Cardiac muscle cell (in vitro differentiated cells and primary cell): ENCODE measurements around the gene TBC1D30. TPM values are rescaled to one million over a fixed set of nuclear protein-coding genes. Genes with fewer than 3 reads are reported as not detected.
"Not testable (repeated sequence)": the region's sequence is repeated elsewhere in the genome, so short reads cannot be mapped to it uniquely, and the experiment has no call there.

Source experiments
- DNase-seq, 2 donors: peaks; one replicate each; pipeline versions ENCODE4 v3.0.0 to v3.0.0-alpha.2; 2010 to 2017; ENCODE audit warnings: low read depth in 1 of 2, low spot score in 1 of 2
- H3K27ac ChIP-seq: fragments of 200-600 bp; sonication (generic); 2 replicates; pipeline ENCODE4 v1.5.1; 2016
- H3K27me3 ChIP-seq: fragments of 200-600 bp; sonication (generic); 2 replicates; pipeline ENCODE4 v1.6.0; 2016; ENCODE audit warnings: control low read depth
- H3K36me3 ChIP-seq: fragments of 200-600 bp; sonication (generic); 2 replicates; pipeline ENCODE4 v1.5.1; 2016; ENCODE audit warnings: control low read depth
- H3K4me1 ChIP-seq: fragments of 200-600 bp; sonication (generic); 2 replicates; pipeline ENCODE4 v1.8.1; 2017; ENCODE audit warnings: low read depth, mild to moderate bottlenecking, mixed run types
- H3K4me3 ChIP-seq: fragments of 200-600 bp; sonication (generic); 2 replicates; pipeline ENCODE4 v1.5.1; 2016; ENCODE audit warnings: mild to moderate bottlenecking
- H3K9me3 ChIP-seq: fragments of 200-600 bp; sonication (generic); 2 replicates; pipeline ENCODE4 v1.5.1; 2017; ENCODE audit warnings: low read depth, mild to moderate bottlenecking, control low read depth
- CTCF ChIP-seq: IDR thresholded peaks from 2 replicates; pipeline ENCODE4 v1.5.1; 2012; ENCODE audit warnings: low read depth, mild to moderate bottlenecking, low read length
- polyA plus RNA-seq: library from polyadenylated mRNA; unstranded; fragments of >200 nt; fragmentation: Nextera tagmentation; extraction: Ambion mirVana; gene quantifications from 2 replicates; pipeline ENCODE4 v1.2.1, GENCODE V29; 2016
- total RNA-seq: library from RNA; depleted of rRNA; stranded (reverse); fragments of >200 nt; gene quantifications from 2 replicates; pipeline ENCODE4 v1.2.3, GENCODE V29; 2016

TBC1D30 gene
- total and polyA plus RNA-seq, 2 experiments from 2014 or later = 0.57 to 1.2 TPM

GRCh38 chr12:64840119-64840518, 15.7 kb downstream of the TBC1D30 start:
- Histone ChIP-seq H3K27me3 (no peaks in the 10 kb centered on the region), H3K27ac (no peak overlapping the region), H3K4me3 (no peak overlapping the region), H3K9me3 (no peaks in the 10 kb centered on the region), H3K4me1 (no peaks in the 10 kb centered on the region), H3K36me3 (no peaks in the 10 kb centered on the region)
- TF ChIP-seq CTCF = no peak
- DNase-seq = no peak

- TF ChIP-seq CTCF = no peak
- Histone ChIP-seq H3K27ac (no peak overlapping the region), H3K36me3 (no peaks in the 10 kb centered on the region), H3K4me3 (no peak overlapping the region), H3K9me3 (no peaks in the 10 kb centered on the region), H3K4me1 (no peaks in the 10 kb centered on the region), H3K27me3 (no peaks in the 10 kb centered on the region)
- no peak for DNase-seq
These were observed 16.7 kb downstream of the TBC1D30 start for GRCh38 chr12:64840949-64841717.

- not testable (repeated sequence) for DNase-seq
These were observed 24.0 kb downstream of the TBC1D30 start for GRCh38 chr12:64848409-64848808.

GRCh38 chr12:64858882-64859605, 34.6 kb downstream of the TBC1D30 start:
- no peak for TF ChIP-seq CTCF

More at GRCh38 chr12:64848409-64848808, 24.0 kb downstream of the TBC1D30 start:
- H3K27ac ChIP-seq, H3K9me3 ChIP-seq, H3K4me3 ChIP-seq, H3K36me3 ChIP-seq, H3K27me3 ChIP-seq, H3K4me1 ChIP-seq: not testable (repeated sequence)

GRCh38 chr12:64860446-64860998, 36.1 kb downstream of the TBC1D30 start:
- no peak for TF ChIP-seq CTCF
- H3K36me3 ChIP-seq = no peaks in the 10 kb centered on the region
- H3K4me1 ChIP-seq = peaks cover 3% of the 10 kb centered on the region
- DNase-seq = no peak
- H3K27ac ChIP-seq = no peak overlapping the region
- H3K9me3 ChIP-seq = no peaks in the 10 kb centered on the region
- H3K27me3 ChIP-seq = peaks cover 6% of the 10 kb centered on the region
- no peak overlapping the region for H3K4me3 ChIP-seq

More at GRCh38 chr12:64858882-64859605, 34.6 kb downstream of the TBC1D30 start:
- DNase-seq = no peak
- Histone ChIP-seq H3K27me3 (peaks cover 3% of the 10 kb centered on the region), H3K4me3 (no peak overlapping the region), H3K4me1 (peaks cover 3% of the 10 kb centered on the region), H3K27ac (no peak overlapping the region), H3K9me3 (no peaks in the 10 kb centered on the region), H3K36me3 (no peaks in the 10 kb centered on the region)

- Histone ChIP-seq H3K9me3 (no peaks in the 10 kb centered on the region), H3K27ac (no peak overlapping the region), H3K4me1 (peaks cover 3% of the 10 kb centered on the region), H3K4me3 (no peak overlapping the region), H3K27me3 (peaks cover 6% of the 10 kb centered on the region), H3K36me3 (no peaks in the 10 kb centered on the region)
- DNase-seq = no peak
- no peak for TF ChIP-seq CTCF
These were observed 39.9 kb downstream of the TBC1D30 start for GRCh38 chr12:64864319-64864718.
